Measurements from ENCODE around the gene OR7C2. TPM values are rescaled to one million over a fixed set of nuclear protein-coding genes. Genes with fewer than 3 reads are reported as not detected.
"Not testable (repeated sequence)": the region's sequence is repeated elsewhere in the genome, so short reads cannot be mapped to it uniquely, and the experiment has no call there.

OR7C2 gene
- polyA plus RNA-seq (ENCODE audit: insufficient read length in 3 of 3), result not detected

DNA sequence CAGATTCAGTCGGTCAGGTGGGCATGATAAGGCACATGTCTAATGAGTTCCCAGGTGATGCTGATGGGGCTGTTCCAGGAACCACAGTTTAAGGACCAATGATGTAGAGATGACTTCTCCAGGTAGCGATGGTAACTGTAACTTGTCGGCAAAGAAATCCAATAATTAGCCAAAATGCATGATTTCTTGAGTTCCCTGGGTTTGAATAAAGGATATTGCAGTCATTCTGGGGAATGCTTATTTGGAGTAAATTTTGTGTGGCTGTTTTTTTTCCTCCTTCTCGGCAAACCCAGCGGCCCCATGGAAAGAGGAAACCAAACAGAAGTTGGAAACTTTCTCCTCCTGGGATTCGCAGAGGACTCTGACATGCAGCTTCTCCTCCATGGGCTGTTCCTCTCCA lies at the start of gene OR7C2:
TSS of gene OR7C2 (plus strand) at position 301 of the 400 bp plus-strand sequence. CDS start at position 301, 0 bp downstream.
- no peak for DNase-seq (ENCODE audit: low read depth in 3 of 3, low spot score in 2 of 3)

DNA sequence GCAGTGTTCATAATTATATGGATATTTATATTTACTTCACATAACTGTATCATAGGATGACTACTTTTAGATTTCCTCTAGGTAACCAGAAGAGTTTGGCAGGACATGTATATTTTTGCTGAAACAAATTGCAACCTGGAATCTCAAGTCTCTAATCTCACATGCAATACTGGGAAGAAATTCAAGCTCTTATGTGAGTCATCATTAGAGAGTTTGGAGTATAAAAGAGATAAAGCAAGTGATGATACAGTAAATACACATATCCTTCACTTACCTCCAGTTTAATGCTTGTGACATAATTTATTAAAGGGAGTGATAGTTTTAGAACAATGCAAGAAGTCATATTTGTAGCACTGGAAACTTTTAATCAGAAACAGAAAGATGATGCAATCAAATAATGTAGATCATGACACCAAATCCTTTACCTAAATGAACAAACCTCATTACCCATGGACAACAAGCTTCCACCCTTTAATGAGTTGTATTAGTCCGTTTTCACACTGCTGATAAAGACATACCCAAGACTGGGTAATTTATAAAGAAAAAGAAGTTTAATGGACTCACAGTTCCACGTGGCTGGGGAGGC lies 39.5 kb upstream of the OR7C2 start:
- no peak for DNase-seq (ENCODE audit: low read depth in 3 of 3, low spot score in 2 of 3)

DNA sequence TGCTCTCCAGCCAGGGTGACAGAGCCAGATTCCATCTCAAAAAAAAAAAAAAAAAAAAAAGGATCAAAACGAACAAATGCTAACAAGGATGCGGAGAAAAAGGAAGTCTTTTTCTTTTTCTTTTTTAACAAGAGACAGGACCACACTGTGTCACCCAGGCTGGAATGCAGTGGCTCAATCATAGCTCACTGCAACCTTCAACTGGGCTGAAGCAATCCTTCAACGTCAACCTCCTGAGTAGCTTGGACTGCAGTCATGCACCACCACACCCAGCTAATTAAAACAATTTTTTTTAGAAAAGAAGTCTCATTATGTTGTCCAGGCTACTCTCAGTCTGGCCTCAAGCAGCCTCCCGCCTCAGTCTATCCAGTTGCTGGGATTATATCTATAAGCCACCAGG lies 34.6 kb upstream of the OR7C2 start:
- no peak for DNase-seq (ENCODE audit: low read depth in 3 of 3, low spot score in 2 of 3)

DNA sequence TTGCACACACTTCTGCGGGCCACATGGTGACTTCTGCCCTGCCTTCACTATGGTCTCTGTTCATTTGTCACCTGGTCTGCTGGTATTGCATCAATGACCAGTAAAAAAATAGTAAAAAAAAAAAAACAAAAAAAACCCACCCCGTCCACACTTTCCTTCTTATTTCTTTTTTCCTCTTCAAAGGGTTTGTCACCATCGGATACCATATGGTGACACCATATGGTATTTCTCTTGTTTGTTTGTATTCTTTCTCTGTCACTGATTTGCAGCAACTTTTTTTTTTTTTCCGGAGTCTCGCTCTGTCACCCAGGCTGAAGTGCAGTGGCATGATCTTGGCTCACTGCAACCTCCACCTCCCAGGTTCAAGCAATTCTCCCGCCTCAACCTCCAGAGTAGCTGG lies 26.2 kb upstream of the OR7C2 start:
- DNase-seq (ENCODE audit: low read depth in 3 of 3, low spot score in 2 of 3), result no peak

DNA sequence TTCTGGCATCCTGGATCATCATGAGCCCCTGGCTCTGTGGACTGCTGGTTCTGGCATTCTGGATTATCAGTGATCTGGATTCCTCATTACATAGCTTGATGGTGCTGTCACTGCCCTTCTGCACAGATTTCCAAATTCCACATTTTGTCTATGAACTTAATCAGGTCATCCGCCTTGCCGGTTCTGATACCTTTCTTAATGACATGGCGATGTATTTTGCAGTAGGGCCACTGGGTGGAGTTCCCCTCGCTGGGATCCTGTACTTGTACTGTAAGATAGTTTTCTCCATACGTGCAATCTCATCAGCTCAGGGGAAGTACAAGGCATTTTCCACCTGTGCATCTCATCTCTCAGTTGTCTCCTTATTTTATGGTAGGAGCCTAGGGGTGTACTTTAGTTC lies 24.4 kb upstream of the OR7C2 start:
- no peak for DNase-seq (ENCODE audit: low read depth in 3 of 3, low spot score in 2 of 3)

DNA sequence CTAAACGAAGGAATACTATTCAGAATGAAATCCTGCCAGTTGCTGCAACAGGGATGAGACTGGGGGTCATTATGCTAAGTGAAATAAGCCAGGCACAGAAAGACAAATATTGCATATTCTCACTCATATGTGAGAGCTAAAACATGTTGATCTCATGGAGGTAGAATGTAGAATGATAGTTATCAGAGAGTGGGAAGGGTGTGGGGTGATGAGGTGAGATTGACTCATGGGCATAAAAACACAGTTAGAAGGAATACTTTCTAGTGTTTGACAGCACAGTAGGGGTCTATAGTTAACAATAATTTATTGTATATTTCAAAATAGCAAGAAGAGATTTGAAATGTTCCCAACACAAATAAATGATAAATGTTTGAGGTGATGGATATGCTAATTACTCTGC lies 7.8 kb upstream of the OR7C2 start:
- no peak for DNase-seq (ENCODE audit: low read depth in 3 of 3, low spot score in 2 of 3)

DNA sequence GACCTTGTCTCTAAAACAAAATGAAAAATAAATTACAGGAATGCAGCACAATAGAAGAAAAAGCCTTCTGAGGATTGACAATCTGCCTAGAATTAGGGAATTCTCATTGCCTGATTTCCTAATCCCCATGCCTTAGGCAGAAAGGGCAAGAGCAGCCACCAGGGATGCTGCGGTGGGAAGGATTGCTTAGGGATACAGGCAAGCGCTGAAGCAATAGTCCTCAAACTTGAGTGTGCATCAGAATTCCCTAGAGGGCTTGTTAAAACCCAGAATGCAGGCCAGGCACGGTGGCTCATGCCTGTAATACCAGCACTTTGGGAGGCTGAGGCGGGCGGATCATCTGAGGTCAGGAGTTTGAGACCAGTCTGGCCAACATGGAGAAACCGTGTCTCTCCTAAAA lies 1.0 kb upstream of the OR7C2 start:
- no peak for DNase-seq (ENCODE audit: low read depth in 3 of 3, low spot score in 2 of 3)

DNA sequence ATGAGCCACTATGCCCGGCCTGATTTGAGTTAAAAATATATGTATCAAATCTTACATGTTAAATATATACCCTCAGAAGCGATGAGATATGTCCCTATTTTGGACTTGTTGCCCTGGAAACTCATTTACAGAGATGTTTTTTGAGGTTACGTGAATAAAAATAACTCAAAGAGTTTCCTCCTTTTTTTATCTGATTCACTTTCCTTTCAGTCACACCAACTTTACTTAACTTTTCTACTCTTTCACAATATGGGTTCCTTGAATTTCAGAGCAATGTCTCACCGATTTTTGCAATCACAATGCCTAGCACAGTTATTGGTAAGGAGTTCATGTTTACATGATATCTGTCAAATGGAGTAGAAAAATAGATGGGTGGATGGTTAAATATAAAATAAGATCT lies 2.3 kb downstream of the OR7C2 start:
- DNase-seq (ENCODE audit: low read depth in 3 of 3, low spot score in 2 of 3), result no peak

DNA sequence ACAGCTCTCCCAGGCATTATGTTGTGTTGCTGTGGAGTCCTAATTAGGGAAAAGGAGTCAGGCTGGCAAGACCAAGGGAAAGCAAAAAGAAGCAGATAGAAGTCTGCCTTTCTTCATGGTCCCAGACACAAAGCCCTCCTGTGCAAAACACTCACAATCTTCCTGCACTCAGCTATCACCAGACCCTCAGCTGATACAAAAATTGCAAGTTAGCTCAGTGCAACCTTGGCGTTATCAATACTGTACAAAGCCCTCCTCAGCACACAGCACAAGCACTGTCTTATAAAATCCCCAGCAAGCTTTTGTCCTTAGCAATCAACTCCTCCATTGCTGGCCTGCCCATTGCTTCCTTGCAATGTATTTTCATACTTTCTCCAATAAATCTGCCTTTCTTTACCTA lies 3.2 kb downstream of the OR7C2 start:
- no peak for DNase-seq (ENCODE audit: low read depth in 3 of 3, low spot score in 2 of 3)

DNA sequence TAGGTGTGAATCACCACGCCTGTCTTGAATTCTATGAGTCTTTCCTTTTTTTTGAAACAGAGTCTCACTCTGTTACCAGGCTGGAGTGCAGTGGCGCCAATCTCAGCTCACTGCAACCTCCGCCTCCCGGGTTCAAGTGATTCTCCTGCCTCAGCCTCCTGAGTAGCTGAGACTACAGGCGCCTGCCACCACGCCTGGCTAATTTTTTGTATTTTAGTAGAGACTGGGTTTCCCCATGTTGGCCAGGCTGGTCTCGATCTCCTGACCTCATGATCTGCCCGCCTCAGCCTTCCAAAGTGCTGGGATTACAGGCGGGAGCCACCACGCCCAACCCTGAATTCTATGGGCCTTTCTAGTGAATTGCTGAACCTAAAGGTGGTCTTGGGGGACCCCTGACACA lies 8.1 kb downstream of the OR7C2 start:
- not testable (repeated sequence) for DNase-seq (ENCODE audit: low read depth in 3 of 3, low spot score in 2 of 3)

DNA sequence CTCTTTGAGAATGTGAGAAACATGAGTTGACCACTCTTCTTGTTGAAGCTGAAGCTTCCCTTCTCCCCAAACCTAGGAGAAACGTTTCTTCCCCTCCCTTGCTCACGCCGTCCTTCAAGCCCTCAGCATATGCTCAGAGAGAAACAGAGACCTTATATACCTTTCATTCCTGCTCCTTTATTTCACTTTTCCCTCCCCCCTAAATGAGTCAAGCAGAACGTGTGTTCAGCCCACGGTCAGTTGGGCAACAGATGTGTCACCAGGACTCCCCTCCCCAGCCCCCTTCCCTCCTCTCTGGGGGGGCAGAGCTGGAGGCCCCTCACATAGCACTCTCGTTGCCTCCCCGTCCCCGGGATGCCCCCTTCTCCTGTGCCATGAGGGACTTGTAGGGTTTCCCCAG lies 8.6 kb downstream of the OR7C2 start:
- DNase-seq (ENCODE audit: low read depth in 3 of 3, low spot score in 2 of 3), result no peak

DNA sequence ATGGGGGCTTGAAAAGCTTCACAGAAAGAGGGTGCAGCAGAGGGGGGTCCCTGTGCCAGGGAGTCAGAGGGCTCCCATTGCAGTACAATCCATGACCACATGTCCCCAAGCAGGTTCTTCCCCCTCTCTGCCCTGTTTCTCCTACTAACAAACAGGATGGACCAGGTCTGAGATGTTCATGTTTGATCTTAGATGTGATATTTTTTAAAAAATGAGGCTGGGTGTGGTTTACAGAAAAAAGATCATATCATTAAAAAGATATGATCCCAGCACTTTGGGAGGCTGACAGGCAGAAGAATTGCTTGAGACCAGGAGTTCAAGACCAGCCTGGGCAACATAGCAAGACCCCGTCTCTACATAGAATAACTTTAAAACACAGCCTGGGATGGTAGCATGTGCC lies 9.1 kb downstream of the OR7C2 start:
- no peak for DNase-seq (ENCODE audit: low read depth in 3 of 3, low spot score in 2 of 3)

DNA sequence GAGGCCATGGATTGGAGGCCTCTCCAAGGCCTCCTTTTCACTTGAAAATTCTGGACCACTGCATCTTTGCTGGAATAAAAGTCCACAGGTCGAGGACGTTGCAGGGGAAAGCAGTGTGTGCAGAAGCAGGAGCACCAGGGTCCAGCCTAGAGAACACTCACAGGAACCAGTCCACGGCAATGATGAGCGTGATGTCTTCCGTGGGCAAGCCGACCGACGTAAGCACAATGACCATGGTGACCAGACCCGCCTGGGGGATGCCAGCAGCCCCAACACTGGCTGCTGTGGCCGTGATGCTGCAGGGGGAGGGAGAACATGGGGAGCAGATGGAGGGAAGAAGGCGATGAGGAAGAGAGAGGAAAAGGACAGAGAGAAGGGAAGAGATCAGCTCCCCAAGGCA lies 11.5 kb downstream of the OR7C2 start:
- no peak for DNase-seq (ENCODE audit: low read depth in 3 of 3, low spot score in 2 of 3)

DNA sequence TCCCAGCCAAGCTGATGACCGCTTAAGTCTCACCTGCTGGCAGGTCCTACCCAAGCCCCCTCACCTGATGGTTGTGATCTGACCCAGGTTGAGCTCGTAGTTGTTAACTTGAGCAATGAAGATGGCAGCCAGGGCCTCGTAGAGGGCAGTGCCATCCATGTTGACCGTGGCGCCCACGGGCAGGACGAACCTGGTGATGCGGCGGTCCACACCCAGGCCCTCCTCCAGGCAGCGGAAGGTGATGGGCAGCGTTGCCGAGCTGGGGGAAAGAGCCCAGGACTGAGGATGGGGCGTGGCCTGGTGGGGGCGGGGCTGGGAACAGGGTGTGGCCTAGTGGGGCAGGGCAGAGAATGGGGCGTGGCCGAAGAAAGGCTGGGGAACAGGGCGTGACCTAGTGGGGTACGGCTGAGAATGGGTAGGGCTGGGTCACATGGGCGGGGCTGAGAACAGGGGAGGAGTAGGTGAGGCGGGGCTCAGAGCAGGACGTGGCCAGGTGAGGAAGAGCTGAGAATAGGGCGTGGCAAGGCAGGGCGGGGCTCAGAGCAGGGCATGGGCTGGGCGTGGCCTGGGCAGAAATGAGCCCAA lies 12.9 kb downstream of the OR7C2 start:
- no peak for DNase-seq (ENCODE audit: low read depth in 3 of 3, low spot score in 2 of 3)

DNA sequence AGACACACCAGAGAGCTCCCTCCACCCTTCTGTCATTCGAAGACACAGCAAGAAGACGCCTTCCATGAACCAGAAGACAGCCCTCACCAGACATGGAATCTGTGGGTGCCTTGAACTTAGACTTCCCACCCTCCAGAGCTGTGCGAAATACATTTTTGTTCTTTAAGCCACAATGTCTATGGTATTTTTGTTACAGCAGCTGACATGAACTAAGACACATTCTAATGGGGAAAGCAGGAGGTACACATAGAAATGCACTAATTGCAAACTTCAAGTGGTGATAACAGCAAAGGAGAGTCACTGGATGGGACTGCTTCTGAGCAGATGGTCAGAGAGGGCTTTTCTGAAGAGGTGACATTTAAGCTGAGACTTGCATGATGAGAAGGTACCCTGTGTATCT lies 16.2 kb downstream of the OR7C2 start:
- DNase-seq (ENCODE audit: low read depth in 3 of 3, low spot score in 2 of 3), result no peak

DNA sequence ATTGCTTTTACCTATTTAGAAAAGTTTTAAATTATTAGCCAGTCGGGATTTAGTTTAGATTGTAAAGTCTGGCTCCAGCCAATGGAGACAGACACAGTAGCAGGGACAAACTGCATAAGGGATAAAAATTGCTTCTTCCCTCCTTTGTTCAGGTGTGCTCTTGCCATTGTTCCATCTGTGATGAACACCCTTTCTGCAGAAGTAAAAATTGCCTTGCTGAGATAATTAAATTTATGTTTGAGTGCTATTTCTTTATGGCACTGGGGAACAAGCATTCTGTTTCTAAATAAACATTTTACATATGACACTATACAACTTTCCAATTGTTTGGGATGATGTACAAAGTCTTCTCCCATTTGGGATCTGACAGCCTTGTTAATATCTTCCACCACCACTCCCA lies 18.0 kb downstream of the OR7C2 start:
- no peak for DNase-seq (ENCODE audit: low read depth in 3 of 3, low spot score in 2 of 3)

DNA sequence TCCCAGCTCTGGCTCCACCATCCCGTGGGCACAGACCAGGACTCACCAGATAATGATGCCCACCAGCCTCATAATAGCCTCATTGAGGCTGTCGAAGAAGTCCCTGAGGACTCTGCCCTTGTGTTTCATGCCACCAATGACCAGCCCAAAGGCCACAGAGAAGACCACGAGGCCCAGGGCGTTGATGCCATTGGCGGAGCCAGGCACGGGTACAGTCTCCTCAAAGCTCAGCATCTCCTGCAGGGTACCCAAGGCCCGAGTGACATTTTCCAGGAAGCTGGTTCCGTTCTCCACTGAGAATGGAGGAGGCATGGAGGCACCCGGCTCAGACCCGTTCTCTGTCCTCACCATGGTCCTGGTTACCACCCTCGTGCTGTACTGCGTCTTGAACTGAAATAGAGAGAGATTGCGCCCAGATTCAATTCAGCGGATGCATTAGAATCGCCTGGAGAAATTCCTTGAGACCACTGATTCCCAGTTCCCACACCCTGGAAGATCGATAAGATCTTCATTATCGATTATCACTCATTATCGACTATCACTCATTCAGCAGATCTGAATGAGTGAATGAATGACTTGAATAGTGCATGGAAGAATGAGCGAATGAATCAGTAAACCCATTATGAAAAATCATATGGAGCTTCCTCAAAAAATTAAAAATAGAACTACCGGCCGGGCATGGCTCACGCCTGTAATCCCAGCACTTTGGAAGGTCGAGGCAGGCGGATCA lies 20.8 kb downstream of the OR7C2 start:
- DNase-seq (ENCODE audit: low read depth in 3 of 3, low spot score in 2 of 3), result no peak

DNA sequence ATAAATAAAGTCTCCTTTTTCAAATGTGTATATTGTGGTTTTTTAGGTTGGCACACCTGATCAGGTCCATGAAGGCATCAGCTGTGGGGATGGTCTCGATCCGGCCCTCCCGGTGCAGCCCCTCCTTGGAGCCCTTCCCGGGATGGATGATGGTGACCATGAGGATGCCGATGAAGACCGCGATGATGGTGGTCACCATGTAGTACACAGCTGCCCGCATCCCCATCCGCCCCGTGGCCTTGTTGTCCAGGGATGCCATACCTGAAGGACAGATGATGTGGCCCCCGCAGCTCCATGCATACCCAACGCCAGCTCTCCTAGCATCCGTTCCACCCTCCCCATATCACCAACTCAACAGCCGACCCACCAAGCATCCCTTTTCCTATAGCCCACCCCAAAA lies 27.0 kb downstream of the OR7C2 start:
- no peak for DNase-seq (ENCODE audit: low read depth in 3 of 3, low spot score in 2 of 3)

DNA sequence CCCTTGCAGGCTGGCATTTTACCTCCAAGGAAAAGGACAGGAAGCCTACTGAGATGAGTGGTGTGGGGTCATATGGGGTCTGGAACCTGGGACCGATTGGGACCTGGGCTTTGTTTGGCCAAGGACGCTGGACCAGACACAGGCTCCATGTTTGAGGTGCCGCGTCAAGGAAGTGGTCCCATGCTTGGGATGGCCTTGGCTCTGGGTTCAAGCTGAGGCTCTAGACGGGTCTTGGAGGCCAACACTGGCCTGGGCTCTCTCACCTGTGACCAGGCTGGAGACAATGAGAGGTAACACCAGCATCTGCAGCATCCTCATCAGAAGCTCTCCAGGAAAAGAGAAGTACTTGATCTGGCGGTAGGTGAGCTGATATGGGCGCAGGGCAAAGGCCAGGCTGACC lies 30.2 kb downstream of the OR7C2 start:
- DNase-seq (ENCODE audit: low read depth in 3 of 3, low spot score in 2 of 3), result no peak

DNA sequence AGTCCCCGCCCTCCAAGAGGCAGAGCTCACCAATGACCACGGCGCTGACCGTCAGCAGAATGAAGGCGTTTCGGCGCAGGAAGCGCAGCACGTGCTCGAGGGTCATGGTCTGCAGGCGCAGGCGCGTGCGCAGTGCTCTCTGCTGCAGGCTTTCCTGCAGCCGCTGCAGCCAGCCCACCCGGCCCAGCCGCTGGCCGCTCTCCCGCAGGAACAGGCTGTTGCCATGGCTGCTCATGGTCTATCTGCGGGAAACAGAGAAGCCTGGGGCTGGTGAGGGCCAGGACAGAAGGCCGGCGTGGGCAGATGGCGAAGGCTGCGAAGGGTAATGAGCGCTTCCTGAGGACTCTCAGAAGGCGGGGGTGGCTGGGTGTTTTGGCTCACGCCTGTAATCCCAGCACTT lies 31.4 kb downstream of the OR7C2 start:
- no peak for DNase-seq (ENCODE audit: low read depth in 3 of 3, low spot score in 2 of 3)

DNA sequence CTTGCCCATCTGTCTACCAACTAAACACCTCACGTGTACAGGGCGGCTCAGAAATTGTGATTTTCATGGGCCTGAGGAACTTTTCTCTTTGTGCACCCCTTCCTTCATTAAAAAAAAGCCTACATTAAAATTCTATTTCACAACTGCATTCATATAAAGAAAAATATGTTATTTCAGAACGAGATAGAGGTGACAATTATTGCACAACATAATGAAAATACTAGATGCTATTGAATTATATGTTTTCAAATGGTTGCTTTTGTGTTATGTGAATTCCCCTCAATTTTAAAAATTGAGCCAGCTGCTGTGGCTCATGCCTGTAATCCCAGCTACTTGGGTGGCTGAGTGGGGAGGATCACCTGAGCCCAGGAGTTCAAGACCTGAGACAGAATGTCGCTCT lies 33.2 kb downstream of the OR7C2 start:
- no peak for DNase-seq (ENCODE audit: low read depth in 3 of 3, low spot score in 2 of 3)

DNA sequence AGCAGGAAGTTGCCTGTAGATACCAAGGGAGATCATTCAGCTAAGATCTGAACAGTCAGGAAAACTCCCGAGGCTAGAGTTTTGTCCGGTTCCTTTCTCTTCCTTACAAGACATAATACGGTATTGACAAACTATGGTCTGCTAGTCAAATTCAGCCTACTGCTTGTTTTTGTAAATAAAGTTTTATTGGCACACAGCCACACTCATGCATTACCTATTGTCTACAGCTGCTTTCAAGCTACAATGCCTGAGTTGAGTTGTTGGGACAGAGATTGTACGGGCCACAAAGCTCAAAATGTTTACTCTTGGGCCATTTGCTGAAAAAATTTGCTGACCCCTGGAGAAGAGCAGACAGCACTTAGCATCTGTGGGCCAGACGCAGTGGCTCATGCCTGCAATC lies 35.8 kb downstream of the OR7C2 start:
- DNase-seq (ENCODE audit: low read depth in 3 of 3, low spot score in 2 of 3), result no peak

Data from right renal cortex interstitium (tissue), 3 donors.